ENCODE results near the gene ZNF837. TPM values are rescaled to one million over a fixed set of nuclear protein-coding genes. Genes with fewer than 3 reads are reported as not detected.
"Not testable (repeated sequence)": the region's sequence is repeated elsewhere in the genome, so short reads cannot be mapped to it uniquely, and the experiment has no call there.

ZNF837 gene
- total RNA-seq, 3 donors from 2014 or later: 1.3 to 6.6 (median 2.3) TPM

- Histone ChIP-seq H3K4me3 (no peak overlapping the region), H3K4me1 (no peaks in the 10 kb centered on the region), H3K9me3 (no peaks in the 10 kb centered on the region), H3K36me3 (no peaks in the 10 kb centered on the region), H3K27me3 (no peaks in the 10 kb centered on the region), H3K27ac (no peak overlapping the region)
- TF ChIP-seq POLR2AphosphoS5 (IDR thresholded peaks at IDR 0.05) (no peak), POLR2A (IDR thresholded peaks at IDR 0.05) (no peak)
- TF ChIP-seq, protein P1, sequence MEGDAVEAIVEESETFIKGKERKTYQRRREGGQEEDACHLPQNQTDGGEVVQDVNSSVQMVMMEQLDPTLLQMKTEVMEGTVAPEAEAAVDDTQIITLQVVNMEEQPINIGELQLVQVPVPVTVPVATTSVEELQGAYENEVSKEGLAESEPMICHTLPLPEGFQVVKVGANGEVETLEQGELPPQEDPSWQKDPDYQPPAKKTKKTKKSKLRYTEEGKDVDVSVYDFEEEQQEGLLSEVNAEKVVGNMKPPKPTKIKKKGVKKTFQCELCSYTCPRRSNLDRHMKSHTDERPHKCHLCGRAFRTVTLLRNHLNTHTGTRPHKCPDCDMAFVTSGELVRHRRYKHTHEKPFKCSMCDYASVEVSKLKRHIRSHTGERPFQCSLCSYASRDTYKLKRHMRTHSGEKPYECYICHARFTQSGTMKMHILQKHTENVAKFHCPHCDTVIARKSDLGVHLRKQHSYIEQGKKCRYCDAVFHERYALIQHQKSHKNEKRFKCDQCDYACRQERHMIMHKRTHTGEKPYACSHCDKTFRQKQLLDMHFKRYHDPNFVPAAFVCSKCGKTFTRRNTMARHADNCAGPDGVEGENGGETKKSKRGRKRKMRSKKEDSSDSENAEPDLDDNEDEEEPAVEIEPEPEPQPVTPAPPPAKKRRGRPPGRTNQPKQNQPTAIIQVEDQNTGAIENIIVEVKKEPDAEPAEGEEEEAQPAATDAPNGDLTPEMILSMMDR (IDR thresholded peaks at IDR 0.05): no peak
- intact Hi-C loops (cut with DNase I; ENCODE audit: low total_unique reads): no loop called here
- no peak for DNase-seq (ENCODE audit: low spot score in 2 of 2)
These were observed 29.8 kb downstream of the ZNF837 start for GRCh38 chr19:58350871-58351557.

- no peaks in the 10 kb centered on the region for H3K36me3 ChIP-seq
- H3K27me3 ChIP-seq: no peaks in the 10 kb centered on the region
- H3K27ac ChIP-seq: no peak overlapping the region
- no peaks in the 10 kb centered on the region for H3K4me1 ChIP-seq
- H3K9me3 ChIP-seq: no peaks in the 10 kb centered on the region
- DNase-seq (ENCODE audit: low spot score in 2 of 2): no peak
- peak overlapping the region in 2 of 3 donors; percentile 7 to 28 for H3K4me3 ChIP-seq
- TF ChIP-seq POLR2A (IDR thresholded peaks at IDR 0.05) (no peak), POLR2AphosphoS5 (IDR thresholded peaks at IDR 0.05) (no peak)
- TF ChIP-seq, protein P1 (IDR thresholded peaks at IDR 0.05): no peak
- intact Hi-C loops (cut with DNase I; ENCODE audit: low total_unique reads): no loop called here
These were observed 30.6 kb downstream of the ZNF837 start for GRCh38 chr19:58350001-58350861.

DNA sequence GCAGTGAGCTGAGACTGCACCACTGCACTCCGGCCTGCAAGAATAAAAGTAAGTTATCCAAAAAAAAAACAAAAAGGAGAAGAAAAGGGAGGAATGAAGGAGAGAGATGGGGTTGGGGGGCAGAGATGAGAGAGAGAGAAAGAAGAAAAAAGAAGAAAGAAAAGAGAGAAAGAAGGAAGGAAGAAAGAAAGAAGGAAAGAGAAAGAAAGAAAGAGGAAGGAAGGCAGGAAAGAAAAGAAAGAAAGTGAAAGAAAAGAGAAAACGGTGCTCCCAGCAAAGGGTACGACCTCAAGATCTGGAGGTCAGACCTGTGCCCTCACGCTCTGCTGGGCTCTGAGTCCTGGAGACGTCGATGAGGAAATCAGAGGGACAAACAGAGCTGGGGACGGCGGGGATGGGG, 31.2 kb downstream of the ZNF837 start:
- H3K4me1 ChIP-seq: no peaks in the 10 kb centered on the region
- no peaks in the 10 kb centered on the region for H3K27me3 ChIP-seq
- intact Hi-C loops (cut with DNase I; ENCODE audit: low total_unique reads): no loop called here
- no peak overlapping the region for H3K27ac ChIP-seq
- no peaks in the 10 kb centered on the region for H3K9me3 ChIP-seq
- no peaks in the 10 kb centered on the region for H3K36me3 ChIP-seq
- no peak overlapping the region for H3K4me3 ChIP-seq
- TF ChIP-seq POLR2A (IDR thresholded peaks at IDR 0.05) (no peak), POLR2AphosphoS5 (IDR thresholded peaks at IDR 0.05) (no peak)
- TF ChIP-seq, protein P1 (IDR thresholded peaks at IDR 0.05): no peak
- no peak for DNase-seq (ENCODE audit: low spot score in 2 of 2)

DNA sequence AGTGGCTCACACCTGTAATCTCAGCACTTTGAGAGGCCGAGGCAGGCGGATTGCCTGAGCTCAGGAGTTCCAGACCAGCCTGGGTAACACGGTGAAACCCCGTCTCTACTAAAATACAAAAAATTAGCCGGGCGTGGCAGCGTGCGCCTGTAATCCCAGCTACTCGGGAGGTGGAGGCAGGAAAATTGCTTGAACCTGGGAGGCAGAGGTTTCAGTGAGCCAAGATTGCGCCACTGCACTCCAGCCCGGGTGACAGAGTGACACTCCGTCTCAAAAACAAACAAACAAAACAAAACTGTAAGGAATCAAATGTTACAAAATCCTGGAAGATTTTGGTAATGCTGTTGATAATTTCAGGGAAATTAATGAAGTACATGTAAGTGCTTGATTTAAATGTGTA, 32.8 kb downstream of the ZNF837 start:
- DNase-seq (ENCODE audit: low spot score in 2 of 2); H3K9me3 ChIP-seq; H3K36me3 ChIP-seq; H3K4me1 ChIP-seq; H3K27me3 ChIP-seq; intact Hi-C loops (cut with DNase I; ENCODE audit: low total_unique reads): not testable (repeated sequence)
- peak overlapping the region; percentile 86 to 93 for H3K27ac ChIP-seq
- H3K4me3 ChIP-seq: peak overlapping the region; percentile 52 to 97 (median 60)

DNA sequence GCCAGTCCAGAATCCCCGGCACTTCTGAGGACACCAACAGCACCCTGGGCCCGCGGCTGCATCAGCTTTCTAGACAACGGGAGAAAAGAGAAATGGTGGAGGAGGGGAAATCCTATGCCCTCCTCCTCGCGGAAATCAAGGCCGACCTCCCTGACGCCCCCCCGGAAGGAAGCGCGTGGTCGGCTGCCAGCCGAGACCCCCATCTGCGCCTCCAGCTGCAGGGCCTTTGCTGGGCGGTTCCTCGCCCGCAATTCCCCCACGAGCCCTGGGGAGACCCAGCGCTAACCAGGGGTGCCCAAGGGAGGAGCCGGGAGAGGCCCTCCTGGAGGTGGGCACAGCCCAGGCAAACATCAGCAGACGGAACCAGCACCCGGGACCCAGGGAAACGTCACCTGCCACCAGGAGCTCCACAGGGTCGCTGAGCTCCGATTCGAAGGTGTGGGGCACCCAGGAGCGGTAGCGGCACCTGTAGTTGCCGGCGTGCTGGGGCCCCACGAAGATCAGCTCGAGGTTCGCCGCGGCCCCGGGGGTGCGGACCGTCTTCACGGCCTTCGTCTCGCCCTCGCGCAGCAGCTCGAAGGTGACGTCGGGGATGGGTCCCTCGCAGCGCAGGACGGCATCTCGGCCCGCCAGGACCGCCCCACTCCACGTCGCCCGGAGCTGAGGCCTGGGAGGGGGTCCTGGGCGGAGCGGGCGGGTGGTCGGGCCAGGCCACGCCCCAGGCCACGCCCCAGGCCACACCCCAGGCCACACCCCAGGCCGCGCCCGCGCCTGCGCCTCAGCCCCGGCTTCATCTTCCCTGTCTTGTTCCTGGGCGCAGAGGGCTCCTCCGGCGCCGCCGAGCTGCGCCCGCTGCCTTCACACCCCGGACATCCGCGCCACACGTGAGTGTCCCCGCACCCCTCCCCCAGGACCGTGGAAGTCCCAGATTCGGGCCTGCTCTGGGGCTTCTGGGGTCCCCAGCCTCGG, 33.6 kb downstream of the ZNF837 start:
- intact Hi-C loops (cut with DNase I; ENCODE audit: low total_unique reads): no loop called here
- no peaks in the 10 kb centered on the region for H3K9me3 ChIP-seq
- peak overlapping the region; percentile 52 to 97 (median 60) for H3K4me3 ChIP-seq
- H3K27ac ChIP-seq: peak overlapping the region; percentile 86 to 93
- peak; percentile 15 for TF ChIP-seq POLR2A (IDR thresholded peaks at IDR 0.05)
- peak in 2 of 3 donors; percentile 52 to 72 for TF ChIP-seq POLR2AphosphoS5 (IDR thresholded peaks at IDR 0.05)
- TF ChIP-seq, protein P1 (IDR thresholded peaks at IDR 0.05): no peak
- H3K4me1 ChIP-seq: no peaks in the 10 kb centered on the region
- no peaks in the 10 kb centered on the region for H3K36me3 ChIP-seq
- H3K27me3 ChIP-seq: no peaks in the 10 kb centered on the region
- DNase-seq (ENCODE audit: low spot score in 2 of 2): peak; percentile 42 to 62

Measured in breast epithelium (tissue), 4 donors.